Measurements from ENCODE around the gene CDH19.
"Not testable (repeated sequence)": the region's sequence is repeated elsewhere in the genome, so short reads cannot be mapped to it uniquely, and the experiment has no call there.

Gene CDH19

GRCh38 chr18:66566616-66567015, 37.3 kb downstream of the CDH19 start:
- no peak for DNase-seq (ENCODE audit: low spot score)

- no peak for DNase-seq (ENCODE audit: low spot score)
These were observed 39.7 kb downstream of the CDH19 start for GRCh38 chr18:66564236-66564635.

- DNase-seq (ENCODE audit: low spot score) = no peak
These were observed 41.6 kb downstream of the CDH19 start for GRCh38 chr18:66562279-66562678.

GRCh38 chr18:66560094-66560493, 43.8 kb downstream of the CDH19 start:
- DNase-seq (ENCODE audit: low spot score) = no peak

GRCh38 chr18:66558773-66559172, 45.1 kb downstream of the CDH19 start:
- no peak for DNase-seq (ENCODE audit: low spot score)

GRCh38 chr18:66557091-66557490, 46.8 kb downstream of the CDH19 start:
- no peak for DNase-seq (ENCODE audit: low spot score)

- DNase-seq (ENCODE audit: low spot score) = no peak
These were observed 48.3 kb downstream of the CDH19 start for GRCh38 chr18:66555585-66555984.

- no peak for DNase-seq (ENCODE audit: low spot score)
These were observed 50.1 kb downstream of the CDH19 start for GRCh38 chr18:66553824-66554223.

- DNase-seq (ENCODE audit: low spot score) = no peak
These were observed 53.5 kb downstream of the CDH19 start for GRCh38 chr18:66550366-66550765.

- no peak for DNase-seq (ENCODE audit: low spot score)
These were observed 55.1 kb downstream of the CDH19 start for GRCh38 chr18:66548747-66549146.

GRCh38 chr18:66534110-66534509, 69.8 kb downstream of the CDH19 start:
- no peak for DNase-seq (ENCODE audit: low spot score)

GRCh38 chr18:66533693-66534092, 70.2 kb downstream of the CDH19 start:
- no peak for DNase-seq (ENCODE audit: low spot score)

- DNase-seq (ENCODE audit: low spot score) = no peak
These were observed 80.5 kb downstream of the CDH19 start for GRCh38 chr18:66523219-66523991.

- no peak for DNase-seq (ENCODE audit: low spot score)
These were observed 89.9 kb downstream of the CDH19 start for GRCh38 chr18:66513996-66514395.

- DNase-seq (ENCODE audit: low spot score) = no peak
These were observed 92.1 kb downstream of the CDH19 start for GRCh38 chr18:66511792-66512191.

- DNase-seq (ENCODE audit: low spot score) = no peak
These were observed 92.6 kb downstream of the CDH19 start for GRCh38 chr18:66511289-66511688.

- no peak for DNase-seq (ENCODE audit: low spot score)
These were observed 93.4 kb downstream of the CDH19 start for GRCh38 chr18:66510357-66511045.

- DNase-seq (ENCODE audit: low spot score) = no peak
These were observed 95.0 kb downstream of the CDH19 start for GRCh38 chr18:66508937-66509336.

- DNase-seq (ENCODE audit: low spot score) = no peak
These were observed 97.7 kb downstream of the CDH19 start for GRCh38 chr18:66506178-66506577.

- DNase-seq (ENCODE audit: low spot score) = no peak
These were observed 106.5 kb downstream of the CDH19 start for GRCh38 chr18:66497351-66497750.

- no peak for DNase-seq (ENCODE audit: low spot score)
These were observed 108.0 kb downstream of the CDH19 start for GRCh38 chr18:66495844-66496243.

- DNase-seq (ENCODE audit: low spot score) = no peak
These were observed 130.0 kb downstream of the CDH19 start for GRCh38 chr18:66473882-66474281.

GRCh38 chr18:66466184-66466583, 137.7 kb downstream of the CDH19 start:
- not testable (repeated sequence) for DNase-seq (ENCODE audit: low spot score)

GRCh38 chr18:66461344-66461743, 142.5 kb downstream of the CDH19 start:
- DNase-seq (ENCODE audit: low spot score) = no peak

Data from GM03348 (cell line).